ENCODE results near the gene ZBTB7A. TPM values are rescaled to one million over a fixed set of nuclear protein-coding genes. Genes with fewer than 3 reads are reported as not detected.
A peak's percentile ranks its signal among the peaks of the same experiment; 100 is the strongest.

Gene ZBTB7A
- total RNA-seq, 1 donor from 2014 or later = 19.1 TPM

DNA sequence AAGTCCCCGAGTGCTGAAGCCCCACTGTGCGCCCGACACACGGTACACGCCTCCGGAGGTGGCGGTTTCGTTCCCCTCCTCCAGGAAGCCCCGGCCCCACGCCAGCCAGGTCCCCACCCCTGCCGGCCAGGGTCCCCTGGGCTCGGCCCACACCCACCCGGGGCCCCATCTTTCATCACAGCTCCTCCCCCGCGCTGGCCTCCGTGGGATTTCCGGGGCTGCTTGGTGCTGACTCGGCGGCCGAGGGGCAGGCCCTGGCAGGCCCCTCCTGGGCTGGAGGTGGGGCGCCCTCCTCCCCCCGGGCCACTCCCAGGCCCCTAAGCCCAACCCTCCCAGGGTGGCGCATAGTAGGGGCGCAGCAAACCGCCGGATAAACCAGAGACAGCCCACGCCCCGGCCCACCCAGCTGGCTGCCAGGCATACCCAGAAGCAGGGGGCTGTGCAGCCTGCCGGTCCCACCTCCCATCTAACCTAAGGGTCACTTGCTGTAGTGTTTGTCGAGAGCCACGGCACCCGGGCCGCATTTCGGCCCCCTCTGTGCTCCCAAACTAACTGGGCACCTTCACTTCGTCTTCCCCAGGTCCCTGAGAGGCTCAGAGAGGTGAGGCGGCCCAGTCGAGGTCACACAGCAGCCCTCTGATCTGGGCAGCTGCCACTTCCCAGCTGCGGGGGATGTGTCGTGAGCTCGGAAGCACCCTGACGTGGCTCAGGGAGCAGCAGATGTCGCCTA lies 6.6 kb downstream of the ZBTB7A start:
- H3K4me1 Mint-ChIP-seq (ENCODE audit: low read depth) = peaks cover 2% of the 10 kb centered on the region
- H3K27me3 Mint-ChIP-seq = no peaks in the 10 kb centered on the region
- no peaks in the 10 kb centered on the region for H3K9me3 Mint-ChIP-seq (ENCODE audit: low read depth)
- peaks cover 4% of the 10 kb centered on the region for H3K36me3 Mint-ChIP-seq (ENCODE audit: insufficient read depth)
- DNase-seq (ENCODE audit: low spot score, unreplicated experiment) = no peak
- no peak overlapping the region for H3K4me3 Mint-ChIP-seq (ENCODE audit: low read depth)
- TF ChIP-seq CTCF (IDR thresholded peaks at IDR 0.05; ENCODE audit: unreplicated experiment) = no peak
- peak overlapping the region; percentile 85 for H3K27ac Mint-ChIP-seq

- Mint-ChIP-seq H3K4me3 (ENCODE audit: low read depth) (no peak overlapping the region), H3K27me3 (no peaks in the 10 kb centered on the region), H3K9me3 (ENCODE audit: low read depth) (no peaks in the 10 kb centered on the region), H3K4me1 (ENCODE audit: low read depth) (peaks cover 2% of the 10 kb centered on the region), H3K36me3 (ENCODE audit: insufficient read depth) (peaks cover 4% of the 10 kb centered on the region), H3K27ac (no peak overlapping the region)
- no peak for DNase-seq (ENCODE audit: low spot score, unreplicated experiment)
- TF ChIP-seq CTCF (IDR thresholded peaks at IDR 0.05; ENCODE audit: unreplicated experiment) = no peak
Observed at GRCh38 chr19:4059453-4059871, 7.2 kb downstream of the ZBTB7A start.

DNA sequence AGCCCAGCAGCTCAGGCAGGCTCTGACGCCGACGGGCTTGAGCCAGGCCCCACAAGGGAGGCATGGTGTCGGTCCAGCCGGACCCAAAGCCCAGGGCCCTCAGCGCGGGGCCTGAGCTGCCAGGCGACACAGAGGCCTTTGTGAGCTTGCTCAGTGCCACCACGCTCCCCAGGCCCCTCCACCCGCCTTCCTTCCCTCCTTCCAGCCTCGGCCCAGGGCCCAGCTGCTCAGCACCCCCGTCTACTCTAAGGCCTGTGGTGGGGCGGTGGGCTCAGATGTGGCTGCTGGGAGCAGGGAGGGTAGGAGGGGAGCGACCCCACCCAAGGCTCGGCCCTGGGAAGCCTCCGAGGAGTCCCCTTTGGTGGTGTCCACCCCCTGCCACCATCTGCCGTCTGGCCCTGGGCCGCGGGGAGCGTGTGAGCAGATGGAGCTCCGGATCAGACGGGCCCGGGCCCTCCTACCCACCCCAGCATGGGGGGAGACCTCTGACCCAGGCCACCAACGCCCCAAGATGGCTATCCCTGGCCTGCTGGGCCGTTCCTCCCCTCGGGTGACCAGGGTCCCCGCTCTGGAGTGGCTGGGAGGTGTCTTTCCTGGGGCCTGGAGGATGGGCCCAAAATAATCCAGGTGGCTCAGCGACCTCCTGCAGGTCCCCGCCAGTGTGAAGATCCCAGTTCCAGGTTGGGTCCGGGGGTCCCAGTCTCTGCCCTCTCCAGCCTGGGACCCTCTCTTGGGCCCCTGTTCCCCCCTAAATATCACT lies 7.8 kb downstream of the ZBTB7A start:
- Mint-ChIP-seq H3K27ac (no peak overlapping the region), H3K9me3 (ENCODE audit: low read depth) (no peaks in the 10 kb centered on the region), H3K27me3 (no peaks in the 10 kb centered on the region), H3K4me1 (ENCODE audit: low read depth) (peaks cover 2% of the 10 kb centered on the region), H3K36me3 (ENCODE audit: insufficient read depth) (peaks cover 4% of the 10 kb centered on the region), H3K4me3 (ENCODE audit: low read depth) (no peak overlapping the region)
- DNase-seq (ENCODE audit: low spot score, unreplicated experiment) = no peak
- no peak for TF ChIP-seq CTCF (IDR thresholded peaks at IDR 0.05; ENCODE audit: unreplicated experiment)

- Mint-ChIP-seq H3K36me3 (ENCODE audit: insufficient read depth) (peaks cover 10% of the 10 kb centered on the region), H3K27ac (no peak overlapping the region), H3K4me3 (ENCODE audit: low read depth) (no peak overlapping the region), H3K27me3 (no peaks in the 10 kb centered on the region), H3K9me3 (ENCODE audit: low read depth) (no peaks in the 10 kb centered on the region), H3K4me1 (ENCODE audit: low read depth) (peaks cover 2% of the 10 kb centered on the region)
- no peak for DNase-seq (ENCODE audit: low spot score, unreplicated experiment)
- TF ChIP-seq CTCF (IDR thresholded peaks at IDR 0.05; ENCODE audit: unreplicated experiment) = no peak
Observed at GRCh38 chr19:4057931-4058692, 8.6 kb downstream of the ZBTB7A start.

DNA sequence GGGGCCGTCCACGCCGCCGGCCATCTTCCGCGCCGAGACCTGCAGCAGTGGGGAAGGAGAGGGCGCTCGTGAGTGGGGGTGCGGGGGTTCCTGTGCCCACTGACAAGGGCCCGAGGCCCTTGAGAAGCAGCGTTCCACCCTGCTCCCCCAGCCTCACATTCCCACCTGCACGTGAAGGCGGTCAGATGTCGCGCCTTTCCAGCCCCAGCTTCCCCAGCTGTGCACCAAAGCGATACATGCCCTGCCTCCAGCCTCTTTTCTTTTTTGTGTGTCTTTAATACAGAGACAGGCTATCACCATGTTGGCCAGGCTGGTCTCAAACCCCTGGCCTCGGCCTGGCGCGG lies 11.5 kb downstream of the ZBTB7A start:
- Mint-ChIP-seq H3K4me1 (ENCODE audit: low read depth) (peaks cover 6% of the 10 kb centered on the region), H3K27me3 (no peaks in the 10 kb centered on the region), H3K9me3 (ENCODE audit: low read depth) (no peaks in the 10 kb centered on the region), H3K27ac (no peak overlapping the region), H3K4me3 (ENCODE audit: low read depth) (no peak overlapping the region), H3K36me3 (ENCODE audit: insufficient read depth) (peaks cover 22% of the 10 kb centered on the region)
- no peak for TF ChIP-seq CTCF (IDR thresholded peaks at IDR 0.05; ENCODE audit: unreplicated experiment)
- DNase-seq (ENCODE audit: low spot score, unreplicated experiment) = no peak

Measured in progenitor cell of endocrine pancreas (in vitro differentiated cells).